Measurements from ENCODE around the gene UBA1. TPM values are rescaled to one million over a fixed set of nuclear protein-coding genes. Genes with fewer than 3 reads are reported as not detected.

The UBA1 gene
- total and polyA plus RNA-seq, 2 of the 8 experiments (the other 6 are each of a cell fraction or from before 2014, with no cell fraction given), result 313 to 458 TPM

DNA sequence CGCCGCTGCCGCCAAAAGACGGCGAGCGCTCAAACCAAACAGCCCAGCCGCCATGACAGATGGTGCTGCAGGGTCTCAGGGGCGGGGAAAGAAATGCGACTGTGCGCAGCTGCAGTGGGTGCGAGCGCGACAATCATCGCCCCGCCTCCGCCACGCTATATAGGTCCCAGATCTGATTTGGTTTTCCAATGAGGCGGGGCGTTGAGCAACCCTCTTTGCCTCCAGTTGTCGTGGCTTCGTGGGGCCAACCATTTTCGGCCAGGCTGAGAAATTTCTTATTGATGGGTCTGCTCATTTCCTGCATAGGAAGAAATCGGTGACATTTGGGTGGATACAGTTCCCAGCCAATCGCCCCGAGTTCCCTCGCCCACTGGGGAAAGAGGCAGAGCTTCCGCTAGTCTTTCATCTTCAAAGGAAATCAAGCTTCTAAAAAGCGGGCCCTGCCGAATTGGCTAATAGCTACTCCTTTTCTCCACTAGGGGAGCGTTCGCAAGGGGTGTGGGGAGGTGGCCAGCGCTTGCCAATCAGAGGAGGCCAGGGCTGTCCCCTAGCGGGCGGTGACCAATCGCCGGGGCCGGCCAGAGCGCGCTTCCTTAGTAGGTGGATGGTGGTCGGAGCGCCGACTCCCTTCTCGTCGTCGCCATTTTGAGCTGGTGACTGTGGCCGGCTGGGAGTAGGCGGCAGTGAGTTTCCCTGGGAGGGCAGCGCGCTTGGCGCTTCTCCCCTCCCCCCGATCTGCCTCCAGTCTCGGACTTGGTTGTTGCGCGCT, 48.8 kb upstream of the UBA1 start, which contains the start of the genes NDUFB11 and RBM10 (continued):
- TF ChIP-seq POLR2AphosphoS5 (IDR thresholded peaks at IDR 0.05; ENCODE audit: low read depth, low read length), result peak; percentile 78; the same call in 1 of the 2 replicates
- TF ChIP-seq CEBPB (IDR thresholded peaks at IDR 0.05; ENCODE audit: low read depth, low read length), result no peak
- TF ChIP-seq, protein P1, sequence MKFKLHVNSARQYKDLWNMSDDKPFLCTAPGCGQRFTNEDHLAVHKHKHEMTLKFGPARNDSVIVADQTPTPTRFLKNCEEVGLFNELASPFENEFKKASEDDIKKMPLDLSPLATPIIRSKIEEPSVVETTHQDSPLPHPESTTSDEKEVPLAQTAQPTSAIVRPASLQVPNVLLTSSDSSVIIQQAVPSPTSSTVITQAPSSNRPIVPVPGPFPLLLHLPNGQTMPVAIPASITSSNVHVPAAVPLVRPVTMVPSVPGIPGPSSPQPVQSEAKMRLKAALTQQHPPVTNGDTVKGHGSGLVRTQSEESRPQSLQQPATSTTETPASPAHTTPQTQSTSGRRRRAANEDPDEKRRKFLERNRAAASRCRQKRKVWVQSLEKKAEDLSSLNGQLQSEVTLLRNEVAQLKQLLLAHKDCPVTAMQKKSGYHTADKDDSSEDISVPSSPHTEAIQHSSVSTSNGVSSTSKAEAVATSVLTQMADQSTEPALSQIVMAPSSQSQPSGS (IDR thresholded peaks at IDR 0.05; ENCODE audit: low read length), result no peak
- TF ChIP-seq ASH2L (IDR thresholded peaks at IDR 0.05; ENCODE audit: low read length), result no peak
- peak; percentile 27; the same call in 1 of the 2 replicates for TF ChIP-seq NRF1 (IDR thresholded peaks at IDR 0.05; ENCODE audit: low read depth, low read length)
- no peak for TF ChIP-seq TCF12 (IDR thresholded peaks at IDR 0.05; ENCODE audit: low read depth, low read length)
- TF ChIP-seq SUZ12 (IDR thresholded peaks at IDR 0.05; ENCODE audit: low read length), result no peak
- 0 out of 2 replicates have a peak, but pooled peaks have one; percentile 16 for TF ChIP-seq SP1 (IDR thresholded peaks at IDR 0.05; ENCODE audit: low read depth, low read length)
- TF ChIP-seq KDM5A (IDR thresholded peaks at IDR 0.05; ENCODE audit: low read length), result 0 out of 2 replicates have a peak, but pooled peaks have one; percentile 18
- TF ChIP-seq EZH2 (IDR thresholded peaks at IDR 0.05; ENCODE audit: low read depth, low read length, severe bottlenecking), result no peak
- no peak for TF ChIP-seq RNF2 (IDR thresholded peaks at IDR 0.05; ENCODE audit: borderline replicate concordance, low read depth, low read length, missing control alignments, poor library complexity, severe bottlenecking)
- TF ChIP-seq TEAD4 (IDR thresholded peaks at IDR 0.05; ENCODE audit: low read depth, low read length), result no peak

Data from H1 (cell line).